Loucy (cell line): ENCODE results near the gene GOLGA1.

Experiments
- H2AFZ ChIP-seq: fragments of 200-600 bp; sonication (generic); 2 replicates; pipeline ENCODE4 v1.6.0; 2016; ENCODE audit warnings: antibody characterized with exemption, mild to moderate bottlenecking, low read length, moderate library complexity
- H3F3A ChIP-seq: fragments of 200-600 bp; 2 replicates; pipeline ENCODE4 v1.6.0; 2016; ENCODE audit warnings: antibody characterized with exemption, low read depth, mild to moderate bottlenecking
- H3K27me3 ChIP-seq: fragments of 200-600 bp; sonication (generic); 2 replicates; pipeline ENCODE4 v1.6.1; 2014; ENCODE audit warnings: low read length, mild to moderate bottlenecking; ENCODE audit not compliant: insufficient read depth, poor library complexity, severe bottlenecking
- H3K36me3 ChIP-seq: fragments of 200-600 bp; sonication (generic); 2 replicates; pipeline ENCODE4 v1.6.1; 2016; ENCODE audit warnings: low read length; ENCODE audit not compliant: insufficient read depth
- H3K4me1 ChIP-seq: fragments of 200-600 bp; sonication (generic); 2 replicates; pipeline ENCODE4 v1.5.1; 2014; ENCODE audit warnings: low read length, mild to moderate bottlenecking; ENCODE audit not compliant: insufficient read depth, poor library complexity, severe bottlenecking
- H3K4me2 ChIP-seq: fragments of 200-600 bp; sonication (generic); 2 replicates; pipeline ENCODE4 v1.6.0; 2014; ENCODE audit warnings: antibody characterized with exemption, low read length, low read depth, mild to moderate bottlenecking; ENCODE audit not compliant: poor library complexity, severe bottlenecking
- H3K4me3 ChIP-seq: fragments of 200-600 bp; sonication (generic); 2 replicates; pipeline ENCODE4 v1.5.1; 2014; ENCODE audit warnings: low read length, mild to moderate bottlenecking, mixed read lengths; ENCODE audit not compliant: poor library complexity, severe bottlenecking
- H3K79me2 ChIP-seq: fragments of 200-600 bp; sonication (generic); 2 replicates; pipeline ENCODE4 v1.6.1; 2014; ENCODE audit warnings: low read length; ENCODE audit not compliant: insufficient read depth
- H3K9ac ChIP-seq: fragments of 200-600 bp; sonication (generic); 2 replicates; pipeline ENCODE4 v1.6.0; 2014; ENCODE audit warnings: mild to moderate bottlenecking, low read depth, low read length, moderate library complexity; ENCODE audit not compliant: poor library complexity, severe bottlenecking
- H3K9me2 ChIP-seq: fragments of 200-600 bp; sonication (generic); replicated peaks from 2 replicates; pipeline ENCODE4 v1.6.1; 2016; ENCODE audit warnings: low read depth, low read length, mixed read lengths
- H3K9me3 ChIP-seq: fragments of 200-600 bp; sonication (generic); 2 replicates; pipeline ENCODE4 v1.6.1; 2014; ENCODE audit warnings: mild to moderate bottlenecking, antibody characterized with exemption, low read length, low read depth; ENCODE audit not compliant: insufficient read depth
- H4K20me1 ChIP-seq: fragments of 200-600 bp; sonication (generic); 2 replicates; pipeline ENCODE4 v1.6.0; 2014; ENCODE audit warnings: antibody characterized with exemption, low read length, mild to moderate bottlenecking; ENCODE audit not compliant: insufficient read depth, poor library complexity, severe bottlenecking
- EZH2phosphoT487 ChIP-seq: fragments of 200-600 bp; IDR thresholded peaks from 2 replicates; pipeline ENCODE4 v1.6.1; 2018; ENCODE audit warnings: antibody characterized with exemption, mild to moderate bottlenecking, moderate library complexity, borderline replicate concordance
- TF ChIP-seq, protein P1 (sequence below): fragments of 200-600 bp; sonication (generic); conservative IDR thresholded peaks from 2 replicates; pipeline ENCODE4 v1.5.1; 2014; ENCODE audit warnings: mild to moderate bottlenecking, antibody characterized with exemption, low read length

Gene GOLGA1

DNA sequence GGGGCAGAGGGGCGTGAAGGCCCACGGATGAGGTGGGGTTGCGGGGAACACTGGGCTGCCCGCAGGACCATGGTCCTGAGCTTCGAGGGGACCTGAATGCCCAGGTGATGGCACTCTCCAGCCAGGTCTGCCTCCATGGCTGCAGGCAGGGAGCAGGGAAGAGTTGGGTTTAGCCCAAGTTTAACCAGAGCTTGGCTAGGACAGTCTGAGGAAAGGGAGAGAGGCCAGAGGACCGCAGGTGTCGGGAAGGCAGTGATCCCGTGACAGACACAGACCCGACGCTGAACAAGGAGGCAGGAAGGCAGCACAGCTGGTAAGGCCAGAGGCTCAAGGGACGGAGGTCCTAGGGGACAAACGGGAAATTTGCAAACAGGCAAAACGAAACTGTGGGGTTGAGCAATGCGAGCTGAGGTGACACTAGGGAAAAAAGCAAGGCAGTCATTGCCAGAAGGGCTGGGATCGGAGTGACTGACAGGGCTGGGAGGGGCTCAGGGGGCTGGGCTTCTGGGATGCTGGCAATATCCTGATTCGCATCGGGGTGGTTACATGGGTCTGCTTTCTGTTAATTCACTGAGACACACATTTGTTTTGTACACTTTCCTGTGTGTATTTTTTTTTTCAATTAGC, 53.9 kb downstream of the GOLGA1 start:
- Histone ChIP-seq H3K4me2 (no peak overlapping the region), H3K79me2 (no peaks in the 10 kb centered on the region), H2AFZ (no peak overlapping the region), H3K27me3 (no peaks in the 10 kb centered on the region), H3K4me1 (no peaks in the 10 kb centered on the region), H4K20me1 (no peaks in the 10 kb centered on the region), H3K36me3 (peaks cover 56% of the 10 kb centered on the region; the same call in 1 of the 2 replicates), H3K9me3 (no peaks in the 10 kb centered on the region), H3K9me2 (no peaks in the 10 kb centered on the region), H3K9ac (no peak overlapping the region), H3F3A (no peaks in the 10 kb centered on the region), H3K4me3 (no peak overlapping the region)
- TF ChIP-seq, protein P1, sequence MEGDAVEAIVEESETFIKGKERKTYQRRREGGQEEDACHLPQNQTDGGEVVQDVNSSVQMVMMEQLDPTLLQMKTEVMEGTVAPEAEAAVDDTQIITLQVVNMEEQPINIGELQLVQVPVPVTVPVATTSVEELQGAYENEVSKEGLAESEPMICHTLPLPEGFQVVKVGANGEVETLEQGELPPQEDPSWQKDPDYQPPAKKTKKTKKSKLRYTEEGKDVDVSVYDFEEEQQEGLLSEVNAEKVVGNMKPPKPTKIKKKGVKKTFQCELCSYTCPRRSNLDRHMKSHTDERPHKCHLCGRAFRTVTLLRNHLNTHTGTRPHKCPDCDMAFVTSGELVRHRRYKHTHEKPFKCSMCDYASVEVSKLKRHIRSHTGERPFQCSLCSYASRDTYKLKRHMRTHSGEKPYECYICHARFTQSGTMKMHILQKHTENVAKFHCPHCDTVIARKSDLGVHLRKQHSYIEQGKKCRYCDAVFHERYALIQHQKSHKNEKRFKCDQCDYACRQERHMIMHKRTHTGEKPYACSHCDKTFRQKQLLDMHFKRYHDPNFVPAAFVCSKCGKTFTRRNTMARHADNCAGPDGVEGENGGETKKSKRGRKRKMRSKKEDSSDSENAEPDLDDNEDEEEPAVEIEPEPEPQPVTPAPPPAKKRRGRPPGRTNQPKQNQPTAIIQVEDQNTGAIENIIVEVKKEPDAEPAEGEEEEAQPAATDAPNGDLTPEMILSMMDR = no peak
- TF ChIP-seq EZH2phosphoT487 = no peak

DNA sequence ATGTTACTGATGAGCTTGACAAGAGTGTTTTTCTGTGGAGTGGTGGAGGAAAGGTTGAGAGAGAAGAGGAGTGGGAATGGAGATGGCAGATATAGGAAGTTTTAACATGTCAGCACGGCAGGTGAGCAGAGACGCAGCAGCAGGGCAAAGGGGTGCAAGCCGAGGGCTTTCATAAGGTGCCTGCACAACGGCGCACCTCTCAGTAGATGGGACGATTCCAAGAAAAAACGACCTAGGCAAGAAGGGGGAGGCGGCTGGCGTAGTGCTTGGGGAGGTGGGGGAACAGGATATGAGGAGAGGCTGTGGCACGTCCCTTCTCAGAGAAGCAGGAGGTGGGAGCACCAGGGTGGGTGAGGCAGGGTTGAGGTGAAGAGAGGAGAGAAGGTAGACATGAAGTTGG, 54.4 kb downstream of the GOLGA1 start:
- no peaks in the 10 kb centered on the region for H3K27me3 ChIP-seq
- H3K4me2 ChIP-seq = no peak overlapping the region
- no peak for TF ChIP-seq EZH2phosphoT487
- H3K79me2 ChIP-seq = no peaks in the 10 kb centered on the region
- H3K4me1 ChIP-seq = no peaks in the 10 kb centered on the region
- H3K4me3 ChIP-seq = no peak overlapping the region
- H3K9ac ChIP-seq = no peak overlapping the region
- no peaks in the 10 kb centered on the region for H4K20me1 ChIP-seq
- no peaks in the 10 kb centered on the region for H3K9me2 ChIP-seq
- H2AFZ ChIP-seq = no peak overlapping the region
- H3K36me3 ChIP-seq = peaks cover 59% of the 10 kb centered on the region; the same call in 1 of the 2 replicates
- H3F3A ChIP-seq = no peaks in the 10 kb centered on the region
- H3K9me3 ChIP-seq = no peaks in the 10 kb centered on the region

DNA sequence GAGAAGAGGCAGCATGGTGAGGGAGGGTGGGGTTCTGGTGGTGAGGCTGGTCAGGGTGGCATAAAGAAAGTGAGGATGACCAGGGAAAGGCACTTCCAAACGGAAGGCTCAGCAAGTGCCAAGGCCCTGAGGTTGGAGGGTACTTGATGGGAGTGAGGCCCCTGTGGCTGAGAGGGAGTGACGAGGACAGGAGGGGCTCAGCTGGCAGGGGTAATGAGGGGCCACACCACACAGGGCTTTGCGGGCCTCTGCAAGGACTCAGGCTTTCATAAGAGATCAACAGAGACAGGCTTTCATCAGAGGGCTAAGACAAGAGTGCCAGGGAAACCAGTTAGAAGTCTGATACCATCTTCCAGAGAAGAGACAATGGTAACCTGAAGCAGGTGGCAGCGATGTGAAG, 55.3 kb downstream of the GOLGA1 start:
- H3K9ac ChIP-seq = no peak overlapping the region
- no peak overlapping the region for H3K4me2 ChIP-seq
- no peaks in the 10 kb centered on the region for H4K20me1 ChIP-seq
- H3K27me3 ChIP-seq = no peaks in the 10 kb centered on the region
- no peak overlapping the region for H2AFZ ChIP-seq
- peaks cover 63% of the 10 kb centered on the region; the same call in 1 of the 2 replicates for H3K36me3 ChIP-seq
- H3K4me3 ChIP-seq = no peak overlapping the region
- no peaks in the 10 kb centered on the region for H3K79me2 ChIP-seq
- H3K9me2 ChIP-seq = no peaks in the 10 kb centered on the region
- no peaks in the 10 kb centered on the region for H3F3A ChIP-seq
- H3K9me3 ChIP-seq = no peaks in the 10 kb centered on the region
- H3K4me1 ChIP-seq = no peaks in the 10 kb centered on the region
- TF ChIP-seq, protein P1 = no peak
- TF ChIP-seq EZH2phosphoT487 = no peak

DNA sequence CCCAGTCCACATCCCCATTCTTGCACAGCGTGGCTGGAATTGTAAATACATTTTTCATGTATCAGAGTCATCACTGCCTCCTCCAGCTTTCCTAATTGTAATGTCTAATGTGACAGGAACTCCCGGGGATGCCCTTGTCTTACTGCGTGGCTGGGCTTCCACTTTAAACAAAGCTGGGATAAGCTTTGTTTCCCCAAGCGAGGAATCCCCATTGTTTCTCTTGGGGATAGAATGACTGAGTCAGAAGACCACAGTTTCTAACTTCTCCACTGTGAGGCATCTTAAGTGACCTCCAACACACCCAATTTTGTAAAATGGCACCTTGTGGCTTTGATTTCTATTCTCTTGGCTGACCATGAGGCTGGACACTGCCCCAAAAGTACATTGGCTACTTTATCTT, 56.5 kb downstream of the GOLGA1 start:
- Histone ChIP-seq H3K4me2 (no peak overlapping the region), H3K9ac (no peak overlapping the region), H3K4me3 (no peak overlapping the region), H3K9me2 (no peaks in the 10 kb centered on the region), H3K79me2 (no peaks in the 10 kb centered on the region), H3F3A (no peaks in the 10 kb centered on the region), H3K27me3 (no peaks in the 10 kb centered on the region), H3K4me1 (no peaks in the 10 kb centered on the region), H4K20me1 (no peaks in the 10 kb centered on the region), H3K9me3 (no peaks in the 10 kb centered on the region), H2AFZ (no peak overlapping the region), H3K36me3 (peaks cover 63% of the 10 kb centered on the region; the same call in 1 of the 2 replicates)
- TF ChIP-seq, protein P1 = no peak
- no peak for TF ChIP-seq EZH2phosphoT487
